Glutamatergic neuron (in vitro differentiated cells): ENCODE results near the gene SEMA4D. TPM values are rescaled to one million over a fixed set of nuclear protein-coding genes. Genes with fewer than 3 reads are reported as not detected.

Experiments used
- DNase-seq: peaks from one replicate; pipeline ENCODE4 v3.0.0; 2022
- H3K27ac Mint-ChIP-seq: one replicate; pipeline ENCODE4 v1.8.0; 2020; ENCODE audit warnings: mild to moderate bottlenecking, mixed read lengths, inconsistent platforms; ENCODE audit not compliant: unreplicated experiment
- H3K27me3 Mint-ChIP-seq: one replicate; pipeline ENCODE4 v1.8.0; 2020; ENCODE audit warnings: mild to moderate bottlenecking, moderate library complexity, mixed read lengths, inconsistent platforms; ENCODE audit not compliant: unreplicated experiment
- H3K36me3 Mint-ChIP-seq: one replicate; pipeline ENCODE4 v1.8.0; 2020; ENCODE audit warnings: mild to moderate bottlenecking, mixed read lengths, inconsistent platforms; ENCODE audit not compliant: unreplicated experiment
- H3K4me1 Mint-ChIP-seq: one replicate; pipeline ENCODE4 v1.8.0; 2020; ENCODE audit warnings: mild to moderate bottlenecking, low read depth, mixed read lengths, inconsistent platforms; ENCODE audit not compliant: unreplicated experiment
- H3K4me3 Mint-ChIP-seq: one replicate; pipeline ENCODE4 v1.8.0; 2020; ENCODE audit warnings: mild to moderate bottlenecking, mixed read lengths, inconsistent platforms; ENCODE audit not compliant: unreplicated experiment
- H3K9me3 Mint-ChIP-seq: one replicate; pipeline ENCODE4 v1.8.0; 2020; ENCODE audit warnings: mild to moderate bottlenecking, moderate library complexity, mixed read lengths, inconsistent platforms; ENCODE audit not compliant: unreplicated experiment
- CTCF ChIP-seq: fragments of 200-600 bp; sonication (generic); IDR thresholded peaks from one replicate; pipeline ENCODE4 v1.5.0; 2021; ENCODE audit not compliant: partially characterized antibody, unreplicated experiment
- total RNA-seq: library from RNA; stranded (reverse); fragmentation: NEBNext Ultra II Directional; extraction: Animal tissue kit (Norgen Biotek cat#: 25700); gene quantifications from one replicate; pipeline ENCODE4 v1.2.1, GENCODE V29; 2021; ENCODE audit not compliant: unreplicated experiment

SEMA4D gene
- total RNA-seq, 1 donor from 2014 or later = 192 TPM

DNA sequence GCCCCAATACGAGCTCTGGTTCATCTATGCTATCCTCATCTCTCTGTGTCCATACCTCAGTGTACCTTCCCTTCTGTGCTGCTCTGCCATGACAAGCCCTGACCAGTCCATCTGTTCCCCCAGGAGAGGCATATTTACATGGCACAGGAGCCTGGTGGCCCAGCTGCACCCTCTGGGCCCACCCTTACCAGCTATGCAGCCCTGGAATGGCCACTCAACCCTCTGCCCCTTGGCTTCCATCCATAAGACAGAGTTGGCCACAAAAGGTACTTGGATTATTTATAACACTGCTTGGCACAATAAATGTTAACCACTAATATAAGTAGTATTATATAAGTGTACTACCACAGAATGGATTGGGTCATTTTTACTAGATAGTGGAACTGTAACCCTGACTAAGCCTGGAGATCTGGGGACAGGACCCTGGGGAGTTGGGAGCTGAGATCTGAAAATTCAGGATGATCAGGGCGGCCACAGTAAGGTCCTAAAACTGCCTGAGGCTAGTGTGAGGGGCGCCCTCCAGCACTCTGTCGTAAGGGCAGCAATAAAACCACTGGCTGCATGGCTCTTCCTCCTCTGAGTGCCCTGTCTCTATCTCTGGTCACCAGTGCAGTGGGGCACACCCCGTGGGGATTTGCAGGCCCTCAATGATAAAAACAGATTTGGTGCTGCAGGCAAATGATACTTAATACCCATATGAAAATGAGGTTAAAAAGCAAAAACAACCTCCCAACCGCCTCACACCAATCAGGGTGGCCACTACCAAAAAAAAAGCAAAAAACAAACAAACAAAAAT, 65.8 kb downstream of the SEMA4D start:
- H3K36me3 Mint-ChIP-seq = peaks cover under 1% of the 10 kb centered on the region
- H3K4me3 Mint-ChIP-seq = peak overlapping the region; percentile 38
- DNase-seq = no peak
- peaks cover 5% of the 10 kb centered on the region for H3K27me3 Mint-ChIP-seq
- no peak for TF ChIP-seq CTCF
- peaks cover 5% of the 10 kb centered on the region for H3K9me3 Mint-ChIP-seq
- peaks cover 30% of the 10 kb centered on the region for H3K4me1 Mint-ChIP-seq
- peak overlapping the region; percentile 64 for H3K27ac Mint-ChIP-seq

GRCh38 chr9:89430995-89431394, 66.9 kb downstream of the SEMA4D start:
- Mint-ChIP-seq H3K27me3 (peaks cover 10% of the 10 kb centered on the region), H3K27ac (no peak overlapping the region), H3K4me3 (no peak overlapping the region), H3K36me3 (peaks cover 6% of the 10 kb centered on the region), H3K9me3 (peaks cover 14% of the 10 kb centered on the region), H3K4me1 (peaks cover 36% of the 10 kb centered on the region)
- TF ChIP-seq CTCF = no peak
- no peak for DNase-seq

DNA sequence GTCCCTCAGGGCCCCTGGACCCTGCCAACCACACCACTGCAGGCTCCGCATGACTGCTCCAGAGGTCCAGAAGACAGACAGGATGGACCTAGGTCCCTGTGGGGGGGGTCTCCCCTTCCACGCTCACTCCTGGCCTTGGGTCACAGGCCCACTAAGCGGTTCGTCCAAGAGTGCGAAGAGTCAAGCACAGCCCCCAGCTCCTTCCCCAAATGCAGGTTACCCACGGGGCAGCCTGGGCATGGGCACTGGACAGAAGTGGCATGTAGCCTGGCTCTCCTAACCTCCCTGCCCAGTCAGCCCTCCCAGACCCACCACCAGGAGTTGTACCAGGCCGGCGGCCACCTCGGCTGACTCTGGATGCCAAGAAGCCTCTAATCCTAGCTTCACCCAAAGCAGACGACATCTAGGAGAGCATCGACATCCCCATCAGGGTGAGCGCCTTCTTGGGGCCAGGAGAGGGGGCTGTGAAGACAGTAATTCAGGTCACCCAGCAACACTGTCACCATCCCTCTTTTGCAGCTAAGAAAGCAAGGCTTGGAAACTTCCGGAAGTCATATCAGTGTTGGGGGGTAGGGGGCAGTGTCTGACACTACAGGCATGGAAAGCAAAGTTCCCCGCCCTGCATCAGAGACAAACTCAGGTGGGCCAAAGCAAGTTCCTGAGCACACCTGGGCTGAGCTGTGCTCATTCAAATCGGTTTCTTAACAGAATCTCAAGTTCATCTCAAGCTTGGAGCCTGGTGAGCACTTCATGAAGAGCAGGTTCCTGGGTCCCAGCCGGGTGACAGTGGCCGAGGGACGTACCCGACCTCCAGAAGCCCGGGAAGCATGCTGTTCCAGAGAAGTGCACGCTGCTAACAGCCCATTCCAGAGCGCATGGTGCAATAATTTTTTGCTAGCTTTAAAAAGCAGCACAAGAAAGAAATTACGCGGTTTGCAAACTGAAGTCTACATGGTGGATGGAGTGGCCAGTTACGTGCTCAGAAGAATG, 68.7 kb downstream of the SEMA4D start:
- peak; percentile 29 for TF ChIP-seq CTCF
- no peak overlapping the region for H3K27ac Mint-ChIP-seq
- no peak overlapping the region for H3K4me3 Mint-ChIP-seq
- H3K9me3 Mint-ChIP-seq = peaks cover 14% of the 10 kb centered on the region
- peaks cover 10% of the 10 kb centered on the region for H3K27me3 Mint-ChIP-seq
- peaks cover 6% of the 10 kb centered on the region for H3K36me3 Mint-ChIP-seq
- no peak for DNase-seq
- H3K4me1 Mint-ChIP-seq = peaks cover 29% of the 10 kb centered on the region

DNA sequence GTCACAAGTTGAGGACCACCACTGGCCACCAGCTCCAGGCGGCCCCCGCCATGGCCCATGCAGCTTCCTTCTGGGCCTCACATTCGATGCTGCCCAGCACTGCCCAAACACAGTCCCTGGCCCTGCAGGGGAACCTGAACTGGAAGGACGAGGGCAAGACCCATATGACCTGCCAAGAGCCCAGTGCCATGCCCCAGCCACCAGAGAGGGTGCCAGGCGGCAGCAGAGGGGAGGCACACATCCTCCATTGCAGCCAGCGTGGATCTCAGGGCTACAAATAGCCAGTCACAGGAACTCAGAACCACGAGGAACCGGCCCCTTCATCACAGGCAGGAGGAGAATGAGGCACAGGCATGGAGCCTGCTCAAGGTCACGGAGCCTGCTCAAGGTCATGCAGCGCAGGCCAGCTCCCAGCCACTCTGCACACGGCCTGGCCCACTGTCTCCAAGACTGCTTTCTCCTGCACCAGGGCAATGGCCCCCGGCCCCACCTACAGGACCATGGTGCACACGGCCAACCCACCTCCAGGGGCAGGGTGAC, 69.6 kb downstream of the SEMA4D start:
- no peak overlapping the region for H3K27ac Mint-ChIP-seq

More for the DNA sequence above, 69.6 kb downstream of the SEMA4D start:
- Mint-ChIP-seq H3K27me3 (peaks cover 10% of the 10 kb centered on the region), H3K4me3 (no peak overlapping the region), H3K36me3 (peaks cover 6% of the 10 kb centered on the region), H3K4me1 (peaks cover 27% of the 10 kb centered on the region), H3K9me3 (peaks cover 16% of the 10 kb centered on the region)
- no peak for DNase-seq
- TF ChIP-seq CTCF = no peak
